HCT116 (cell line): ENCODE measurements around the gene SLC22A15.

Source experiments
- POLR2AphosphoS5 ChIP-seq: IDR thresholded peaks from 2 replicates; pipeline ENCODE4 v1.6.1; 2011; ENCODE audit warnings: mild to moderate bottlenecking, low read depth, low read length, moderate library complexity
- TF ChIP-seq, protein P1 (sequence below), 3 experiments: fragments of 200-600 bp in 1 of 3; sonication (generic) in 1 of 3; IDR thresholded peaks in 2 of 3; conservative IDR thresholded peaks in 1 of 3; 2 replicates each; pipeline ENCODE4 v1.5.1; 2012 to 2017; ENCODE audit warnings: low read depth in 2 of 3, low read length in 2 of 3, antibody characterized with exemption in 1 of 3, borderline replicate concordance in 1 of 3, control low read depth in 1 of 3, mild to moderate bottlenecking in 1 of 3, mixed read lengths in 1 of 3, mixed run types in 1 of 3, moderate library complexity in 1 of 3; ENCODE audit not compliant: insufficient read depth in 1 of 3
- TF ChIP-seq, protein P2 (sequence below): IDR thresholded peaks from 2 replicates; pipeline ENCODE4 v1.6.1; 2012

GRCh38 chr1:115983584-115983983, 7.3 kb downstream of the SLC22A15 start:
- TF ChIP-seq, protein P1, sequence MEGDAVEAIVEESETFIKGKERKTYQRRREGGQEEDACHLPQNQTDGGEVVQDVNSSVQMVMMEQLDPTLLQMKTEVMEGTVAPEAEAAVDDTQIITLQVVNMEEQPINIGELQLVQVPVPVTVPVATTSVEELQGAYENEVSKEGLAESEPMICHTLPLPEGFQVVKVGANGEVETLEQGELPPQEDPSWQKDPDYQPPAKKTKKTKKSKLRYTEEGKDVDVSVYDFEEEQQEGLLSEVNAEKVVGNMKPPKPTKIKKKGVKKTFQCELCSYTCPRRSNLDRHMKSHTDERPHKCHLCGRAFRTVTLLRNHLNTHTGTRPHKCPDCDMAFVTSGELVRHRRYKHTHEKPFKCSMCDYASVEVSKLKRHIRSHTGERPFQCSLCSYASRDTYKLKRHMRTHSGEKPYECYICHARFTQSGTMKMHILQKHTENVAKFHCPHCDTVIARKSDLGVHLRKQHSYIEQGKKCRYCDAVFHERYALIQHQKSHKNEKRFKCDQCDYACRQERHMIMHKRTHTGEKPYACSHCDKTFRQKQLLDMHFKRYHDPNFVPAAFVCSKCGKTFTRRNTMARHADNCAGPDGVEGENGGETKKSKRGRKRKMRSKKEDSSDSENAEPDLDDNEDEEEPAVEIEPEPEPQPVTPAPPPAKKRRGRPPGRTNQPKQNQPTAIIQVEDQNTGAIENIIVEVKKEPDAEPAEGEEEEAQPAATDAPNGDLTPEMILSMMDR (IDR thresholded peaks at IDR 0.05 in 2 of 3, conservative IDR thresholded peaks at IDR 0.05 in 1 of 3; ENCODE audit: borderline replicate concordance in 1 of 3, insufficient read depth in 1 of 3, low read depth in 2 of 3, low read length in 2 of 3) = no peak
- TF ChIP-seq, protein P2, sequence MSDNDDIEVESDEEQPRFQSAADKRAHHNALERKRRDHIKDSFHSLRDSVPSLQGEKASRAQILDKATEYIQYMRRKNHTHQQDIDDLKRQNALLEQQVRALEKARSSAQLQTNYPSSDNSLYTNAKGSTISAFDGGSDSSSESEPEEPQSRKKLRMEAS = no peak
- no peak for TF ChIP-seq POLR2AphosphoS5
